Fibroblast of skin of abdomen (primary cell): ENCODE results near the gene PTCSC3.
"Not testable (repeated sequence)": the region's sequence is repeated elsewhere in the genome, so short reads cannot be mapped to it uniquely, and the experiment has no call there.

Source experiments
- DNase-seq: peaks from one replicate; pipeline ENCODE4 v3.0.0-alpha.2; 2013

PTCSC3 gene

DNA sequence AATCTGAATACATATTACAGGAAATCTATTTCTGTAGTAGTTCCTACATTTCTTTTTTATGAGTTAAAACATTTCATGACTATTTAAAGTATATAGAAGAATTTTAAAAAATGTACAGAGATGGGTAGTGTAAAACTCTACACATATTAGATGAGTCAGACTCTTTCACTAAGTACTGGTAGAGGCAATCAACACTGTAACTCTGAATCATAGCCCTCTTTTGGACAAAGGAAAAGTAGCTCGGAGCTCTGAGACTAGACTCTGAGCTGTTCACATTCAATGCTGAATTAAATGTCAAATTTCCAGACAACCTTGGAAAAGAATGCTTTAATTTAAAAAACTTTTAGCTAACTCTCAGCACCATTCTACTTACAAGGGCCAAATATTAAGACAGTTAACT lies 3.4 kb downstream of the PTCSC3 start:
- no peak for DNase-seq

DNA sequence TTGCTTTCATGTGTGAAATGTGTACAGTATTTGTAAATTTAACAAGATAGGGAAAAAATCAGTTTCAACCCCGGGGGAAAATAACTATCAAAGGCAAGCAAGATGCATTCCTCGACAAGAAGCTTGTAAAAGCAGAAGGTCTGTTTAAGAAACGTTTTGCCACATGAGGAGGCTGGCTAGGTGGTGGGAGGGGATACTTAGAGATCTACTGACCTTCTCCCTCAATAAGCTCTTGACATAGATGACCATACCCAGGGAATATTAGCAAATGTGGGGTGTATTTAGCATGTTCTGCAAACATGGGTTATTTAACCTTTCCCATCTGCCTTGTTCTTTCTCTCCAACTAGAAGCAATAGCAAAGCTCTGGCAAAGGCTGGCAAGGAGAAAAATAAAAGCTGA lies 4.9 kb downstream of the PTCSC3 start:
- no peak for DNase-seq

DNA sequence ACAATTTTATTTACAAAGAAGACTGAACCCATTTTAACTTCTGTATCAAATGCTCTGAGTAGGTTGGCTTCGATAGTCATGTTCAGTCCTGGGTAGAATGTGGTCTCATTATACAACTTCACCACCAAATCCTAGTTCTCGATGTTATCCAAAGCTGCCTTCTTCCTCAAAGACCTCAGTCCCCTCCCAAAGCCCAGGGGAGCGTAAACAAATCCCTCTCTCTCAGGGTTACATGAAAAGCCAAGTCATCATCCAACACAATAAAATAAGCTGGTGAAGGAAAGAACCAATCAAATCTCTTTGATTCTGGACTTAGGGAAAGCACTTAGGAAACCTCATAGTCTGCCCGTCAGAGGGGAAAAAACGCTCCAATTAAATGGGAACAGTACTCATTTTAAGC lies 9.1 kb downstream of the PTCSC3 start:
- no peak for DNase-seq

DNA sequence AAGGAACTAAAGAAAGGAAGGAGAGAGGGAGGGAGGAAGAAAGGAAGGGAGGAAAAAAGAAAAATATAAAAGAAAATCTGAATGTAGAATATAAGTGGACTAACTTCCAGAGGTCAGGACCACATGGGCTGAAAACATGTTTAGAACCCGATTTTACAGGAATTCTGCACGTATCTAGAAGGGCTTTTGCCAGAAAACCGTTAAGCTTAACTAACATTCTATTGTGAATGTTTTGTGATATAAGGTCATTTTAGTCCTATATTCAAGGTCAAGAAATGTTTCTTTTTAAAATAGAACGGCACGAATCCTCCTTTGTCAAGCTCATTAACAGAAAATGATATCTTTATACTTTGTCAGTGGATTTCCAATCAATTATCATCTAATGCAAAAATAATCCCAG lies 13.1 kb downstream of the PTCSC3 start:
- DNase-seq: no peak

DNA sequence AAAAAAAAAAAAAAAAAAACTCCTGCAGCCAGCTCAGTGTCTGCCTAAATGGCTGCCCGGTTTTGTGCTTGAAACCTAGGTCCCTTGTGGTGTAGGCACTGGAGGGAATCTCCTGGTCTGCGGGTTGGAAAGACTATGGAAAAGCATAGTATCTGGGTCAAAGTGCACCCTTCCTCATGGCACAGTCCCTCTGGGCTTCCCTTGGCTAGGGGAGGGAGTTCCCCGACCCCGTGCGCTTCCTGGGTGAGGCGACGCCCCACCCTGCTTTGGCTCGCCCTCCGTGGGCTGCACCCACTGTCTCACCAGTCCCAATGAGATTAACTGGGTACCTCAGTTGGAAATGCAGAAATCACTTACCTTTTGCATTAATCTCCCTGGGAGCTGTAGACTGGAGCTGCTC lies 14.3 kb downstream of the PTCSC3 start:
- no peak for DNase-seq

DNA sequence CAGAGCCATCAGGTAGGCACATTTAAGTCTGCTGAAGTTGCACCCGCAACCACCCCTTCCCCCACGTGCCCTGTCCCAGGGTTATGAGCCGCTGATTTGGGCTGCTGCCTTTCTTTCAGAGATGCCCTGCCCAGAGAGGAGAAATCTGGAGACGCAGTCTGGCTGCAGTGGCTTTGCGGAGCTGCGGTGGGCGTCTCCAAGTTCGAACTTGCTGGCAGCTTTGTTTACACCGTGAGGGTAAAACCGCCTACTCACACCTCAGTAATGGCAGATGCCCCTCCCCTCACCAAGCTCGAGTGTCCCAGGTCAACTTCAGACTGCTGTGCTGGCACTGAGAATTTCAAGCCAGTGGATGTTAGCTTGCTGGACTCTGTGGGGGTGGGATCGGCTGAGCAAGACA lies 14.7 kb downstream of the PTCSC3 start:
- DNase-seq: no peak

DNA sequence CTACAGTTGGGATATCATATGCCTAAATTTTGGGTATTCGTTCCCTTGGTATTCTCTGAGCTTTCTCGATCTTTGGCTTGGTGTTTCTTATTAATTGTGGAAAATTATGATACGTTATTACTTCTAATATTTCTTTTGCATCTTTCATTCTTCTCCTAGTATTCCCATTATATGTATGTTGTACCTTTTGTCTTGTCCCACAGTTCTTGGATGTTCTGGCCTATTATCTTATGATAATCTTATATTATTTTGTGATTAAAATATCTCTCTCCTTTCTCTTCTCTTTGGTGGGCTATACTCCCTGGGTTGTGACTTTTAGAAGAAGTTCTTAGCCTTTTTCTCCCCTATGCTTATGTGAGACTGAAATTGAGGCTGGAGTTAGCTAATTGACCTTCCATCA lies 25.2 kb downstream of the PTCSC3 start:
- no peak for DNase-seq

DNA sequence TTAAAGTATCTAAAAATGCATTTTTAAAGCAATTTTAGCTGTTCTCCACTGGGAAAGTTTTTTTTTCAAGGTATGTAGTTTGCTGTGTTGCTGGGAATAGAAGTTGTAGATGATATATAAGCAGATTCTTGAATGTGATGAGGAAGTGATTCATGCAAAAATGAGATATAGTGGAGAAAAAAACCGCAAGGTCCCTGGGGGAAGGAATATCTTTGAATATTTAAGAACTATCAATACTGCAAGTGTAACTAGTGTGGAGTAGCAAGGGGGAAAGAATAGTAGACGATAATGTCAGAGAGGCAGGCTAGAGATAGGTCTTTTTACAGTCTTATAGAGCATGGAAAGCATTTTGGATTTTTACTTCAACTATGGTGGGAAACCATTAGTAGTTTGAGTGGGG lies 42.5 kb downstream of the PTCSC3 start:
- no peak for DNase-seq

DNA sequence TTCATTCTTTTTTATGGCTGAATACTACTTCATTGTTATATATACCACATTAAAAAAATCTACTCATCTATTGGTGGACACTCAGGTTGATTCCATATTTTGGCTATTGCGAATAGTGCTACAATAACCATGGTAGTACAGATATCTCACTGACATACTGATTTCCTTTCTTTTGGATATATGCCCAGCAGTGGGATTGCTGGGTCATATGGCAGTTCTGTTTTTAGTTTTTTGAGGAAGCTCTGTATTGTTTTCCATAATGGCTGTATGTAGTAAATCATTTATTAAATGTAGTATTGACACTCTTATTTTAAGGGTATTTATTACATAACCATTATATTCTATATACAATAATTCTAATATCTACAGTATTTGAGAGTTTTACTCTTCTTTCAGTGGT lies 43.7 kb downstream of the PTCSC3 start:
- DNase-seq: no peak

DNA sequence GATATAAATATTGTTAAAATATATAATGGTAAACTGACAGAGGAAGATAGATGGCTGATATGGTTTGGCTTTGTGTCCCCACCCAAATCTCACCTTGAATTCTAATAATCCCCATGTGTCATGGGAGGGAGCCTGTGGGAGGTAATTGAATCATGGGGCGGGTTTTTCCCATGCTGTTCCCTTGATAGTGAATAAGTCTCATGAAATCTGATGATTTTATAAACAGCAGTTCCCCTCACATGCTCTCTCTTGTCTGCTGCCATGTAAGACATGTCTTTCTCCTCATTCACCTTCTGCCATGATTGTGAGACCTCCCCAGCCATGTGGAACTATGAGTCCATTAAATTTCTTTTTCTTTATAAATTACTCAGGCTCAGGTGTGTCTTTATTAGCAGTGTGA lies 46.3 kb downstream of the PTCSC3 start:
- no peak for DNase-seq

DNA sequence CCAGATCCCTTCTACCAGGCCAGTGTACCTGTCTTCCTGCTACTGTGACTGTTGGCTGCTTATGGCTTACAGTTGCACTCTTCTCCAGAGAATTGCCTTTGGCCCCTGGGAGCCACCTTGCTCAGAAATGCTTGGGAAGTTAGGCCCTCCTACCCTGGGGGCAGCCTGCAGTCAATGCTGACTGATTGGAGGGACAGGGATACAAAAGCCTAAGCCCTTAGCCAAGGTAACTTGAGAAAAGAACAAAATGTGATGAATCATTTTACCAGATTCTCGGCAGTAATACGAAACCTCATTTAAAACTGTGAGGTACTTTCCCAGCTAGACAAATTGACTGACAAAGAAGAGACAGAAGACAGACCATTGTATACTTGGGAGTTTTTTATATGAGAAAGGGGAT lies 47.3 kb downstream of the PTCSC3 start:
- DNase-seq: no peak

DNA sequence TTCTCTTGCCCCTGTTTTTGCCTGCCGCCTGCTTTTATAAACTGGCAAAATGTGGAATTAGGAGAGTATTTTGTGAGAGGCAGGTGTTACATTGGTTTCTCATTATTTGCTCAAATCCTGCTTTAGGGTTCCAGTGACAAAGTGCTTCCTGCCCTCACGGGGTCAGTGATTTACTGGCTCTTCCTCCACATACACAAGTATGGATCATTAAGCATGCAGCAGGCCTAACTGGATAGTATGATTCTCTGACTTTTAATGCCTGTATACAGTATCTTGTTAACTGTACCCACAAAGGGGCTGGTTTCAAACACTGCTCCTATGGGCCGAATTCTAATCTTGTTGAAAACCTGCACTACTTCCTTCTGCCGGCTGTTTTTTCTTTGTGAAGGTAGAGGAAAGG lies 63.2 kb downstream of the PTCSC3 start:
- DNase-seq: no peak

DNA sequence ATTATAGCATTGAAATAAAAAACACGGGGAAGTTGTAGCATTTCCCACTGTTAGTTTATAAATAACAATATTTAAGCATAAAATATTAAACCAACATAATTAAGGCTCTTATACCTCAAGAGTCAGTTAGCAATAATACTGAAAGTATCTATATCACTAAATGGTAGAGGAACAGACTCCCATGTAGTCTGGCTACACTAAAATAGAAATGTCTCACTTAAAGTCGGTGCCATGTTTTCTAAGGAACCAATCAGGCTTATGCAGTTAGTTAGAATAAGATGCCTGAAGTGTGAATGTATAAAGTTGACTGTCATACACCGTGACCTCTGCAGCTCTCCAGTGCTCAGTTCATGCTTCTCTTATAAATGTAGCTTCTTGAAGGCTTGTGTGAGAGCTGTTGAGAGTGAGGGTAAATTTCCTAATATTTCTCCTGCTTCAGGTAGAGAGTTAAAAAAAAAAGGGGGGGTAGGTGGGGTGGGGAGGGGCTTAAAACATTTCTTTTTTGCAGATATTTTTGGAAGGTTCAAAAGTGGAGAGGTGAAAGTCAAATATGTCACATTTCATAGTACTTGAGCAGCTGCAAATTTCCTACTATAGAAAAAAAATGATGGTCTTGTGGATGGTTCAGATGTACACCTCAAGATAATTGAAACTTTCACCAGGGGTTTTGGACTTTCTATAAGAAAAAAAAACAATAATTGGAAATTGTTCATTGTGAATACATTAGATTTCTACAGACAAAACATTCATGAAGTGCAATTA lies 64.5 kb downstream of the PTCSC3 start:
- no peak for DNase-seq

DNA sequence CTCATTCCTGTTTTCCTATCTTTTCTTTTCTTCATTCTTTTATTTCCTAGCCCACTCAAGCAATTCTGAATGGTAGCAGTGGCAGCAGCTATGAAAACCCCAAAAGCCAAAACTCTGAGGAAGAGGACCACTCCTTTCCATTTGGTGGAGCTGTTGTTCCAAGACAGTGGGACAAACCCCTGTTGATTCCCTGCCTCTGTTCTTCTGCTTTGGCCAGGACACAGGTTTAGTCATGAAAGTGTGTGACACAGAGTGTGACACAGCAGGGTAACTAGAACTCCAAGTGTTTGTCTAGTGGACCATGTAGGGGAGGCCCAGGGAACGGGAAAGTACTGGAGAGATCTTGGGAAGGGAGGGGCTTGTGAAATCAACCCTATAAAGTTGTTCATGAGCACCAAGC lies 71.1 kb downstream of the PTCSC3 start:
- DNase-seq: no peak

DNA sequence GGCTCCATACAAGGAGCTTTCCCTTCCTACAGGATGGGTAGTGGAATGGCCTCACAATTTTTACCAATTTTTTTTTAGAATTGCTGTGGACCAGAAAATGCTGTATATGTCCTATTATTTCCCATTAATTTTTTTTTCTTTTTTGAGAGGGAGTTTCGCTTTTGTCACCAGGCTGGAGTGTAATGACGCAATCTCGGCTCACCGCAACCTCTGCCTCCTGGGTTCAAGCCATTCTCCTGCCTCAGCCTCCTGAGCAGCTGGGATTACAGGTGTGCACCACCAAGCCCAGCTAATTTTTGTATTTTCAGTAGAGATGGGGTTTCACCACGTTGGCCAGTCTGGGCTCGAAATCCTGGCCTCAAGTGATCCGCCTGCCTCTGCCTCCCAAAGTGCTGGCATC lies 72.3 kb downstream of the PTCSC3 start:
- not testable (repeated sequence) for DNase-seq

DNA sequence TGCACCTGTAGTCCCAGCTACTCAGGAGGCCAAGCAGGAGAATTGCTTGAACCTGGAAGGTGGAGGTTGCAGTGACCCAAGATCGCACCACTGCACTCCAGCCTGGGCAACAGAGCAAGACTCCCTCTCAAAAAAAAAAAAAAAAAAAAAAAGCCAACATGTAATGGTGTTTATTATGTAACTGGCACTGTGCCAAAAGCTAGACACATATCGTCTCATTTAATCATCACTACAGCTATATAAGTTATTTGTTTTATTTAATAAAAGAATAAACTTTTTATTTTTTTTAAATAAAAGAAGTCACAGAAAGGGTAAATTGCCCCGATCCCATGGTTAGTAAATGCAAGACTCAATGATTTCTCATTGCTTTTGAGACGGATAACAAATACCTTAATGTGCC lies 76.9 kb downstream of the PTCSC3 start:
- no peak for DNase-seq

DNA sequence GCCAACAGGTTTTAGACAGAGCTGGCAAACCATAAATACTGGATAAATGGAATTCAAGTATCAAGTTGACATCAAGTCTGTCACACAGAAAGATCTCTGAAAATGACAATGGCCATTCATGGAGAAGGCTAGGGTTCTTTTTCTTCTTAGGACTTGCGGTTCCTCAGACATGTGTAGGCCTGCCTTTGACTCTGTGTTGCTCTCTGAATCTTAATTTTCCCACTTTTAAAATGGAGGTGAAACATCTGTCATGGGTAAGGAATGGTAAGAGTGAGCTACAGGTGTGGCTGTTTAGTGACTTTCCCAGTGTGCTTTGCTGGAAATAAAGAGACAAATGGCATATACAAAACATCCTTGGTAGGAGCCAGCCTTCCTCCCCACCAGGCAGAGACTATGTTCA lies 79.2 kb downstream of the PTCSC3 start:
- DNase-seq: no peak

DNA sequence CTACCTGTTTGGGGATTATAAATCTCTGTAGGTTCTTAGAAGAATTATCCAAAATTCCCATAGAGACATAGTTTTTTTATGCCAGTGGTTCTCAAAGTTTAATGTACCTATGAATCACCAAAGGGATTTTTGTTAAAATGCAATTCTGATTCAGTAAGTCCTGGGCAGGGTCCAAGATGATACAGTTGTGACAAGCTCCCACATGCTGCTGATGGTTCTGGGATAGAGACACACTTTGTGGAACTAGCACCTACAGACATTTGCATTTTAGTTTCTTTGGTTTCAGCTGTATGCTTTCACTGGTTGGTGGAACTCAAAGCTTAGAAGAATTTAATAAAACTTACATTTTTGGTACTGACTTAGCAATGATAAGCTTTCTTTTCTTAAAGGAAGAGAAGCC lies 80.4 kb downstream of the PTCSC3 start:
- peak; percentile 51 for DNase-seq

DNA sequence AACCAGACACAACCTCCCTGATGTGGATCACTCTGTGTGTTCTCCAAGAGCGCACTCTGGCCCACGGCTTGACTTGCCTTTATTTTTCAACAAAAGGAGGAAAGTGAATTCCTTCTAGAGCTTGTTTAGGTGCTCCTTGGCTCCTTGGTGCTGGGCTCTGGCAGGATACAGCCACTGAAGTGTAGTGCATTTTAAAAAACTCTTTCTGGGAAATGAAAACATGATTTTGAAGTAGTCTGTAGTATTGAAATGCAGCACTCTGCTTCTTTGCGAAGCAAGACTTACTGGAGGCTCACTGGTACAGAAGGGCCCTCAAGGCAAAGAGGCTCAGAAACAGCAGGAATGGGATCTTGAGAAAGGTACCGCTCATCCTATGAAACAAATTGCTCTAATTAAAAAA lies 81.6 kb downstream of the PTCSC3 start:
- DNase-seq: no peak

DNA sequence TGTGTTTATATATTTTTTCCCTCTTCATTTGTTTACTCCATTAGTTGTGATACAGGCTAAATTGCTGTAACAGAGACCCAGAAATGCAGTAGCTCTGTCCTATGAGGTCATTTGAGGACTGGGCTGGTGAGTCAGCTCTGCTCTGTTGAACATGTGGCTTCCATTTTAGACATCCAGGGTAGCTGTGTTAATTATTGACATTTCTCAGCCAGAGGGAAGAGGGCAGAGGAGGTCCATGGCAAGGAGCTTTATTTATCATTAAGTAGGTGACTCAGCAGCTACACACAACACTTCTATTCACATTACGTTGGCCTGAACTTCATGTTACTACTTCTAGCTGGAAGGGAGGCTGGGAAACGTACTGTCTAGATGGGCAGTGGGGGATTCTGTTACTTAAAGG lies 85.4 kb downstream of the PTCSC3 start:
- peak; percentile 96 for DNase-seq

DNA sequence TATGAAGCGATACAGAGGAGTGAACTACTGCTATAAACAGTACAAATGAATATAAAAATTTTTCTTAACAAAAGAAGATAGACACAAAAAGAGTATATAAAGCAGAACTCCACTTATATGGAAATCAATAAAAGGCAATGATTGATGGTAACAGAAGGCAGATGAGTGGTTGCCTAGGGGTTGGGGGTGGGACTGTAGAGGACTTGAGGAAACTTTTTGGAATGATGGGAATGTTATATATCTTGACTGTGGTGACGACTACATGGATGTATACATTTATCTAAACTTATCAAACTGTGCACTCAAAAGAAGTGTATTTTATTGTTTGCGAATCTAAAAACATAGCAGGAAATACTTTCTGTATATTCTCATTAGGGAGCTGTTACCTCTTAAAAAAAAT lies 89.1 kb downstream of the PTCSC3 start:
- DNase-seq: peak; percentile 38

DNA sequence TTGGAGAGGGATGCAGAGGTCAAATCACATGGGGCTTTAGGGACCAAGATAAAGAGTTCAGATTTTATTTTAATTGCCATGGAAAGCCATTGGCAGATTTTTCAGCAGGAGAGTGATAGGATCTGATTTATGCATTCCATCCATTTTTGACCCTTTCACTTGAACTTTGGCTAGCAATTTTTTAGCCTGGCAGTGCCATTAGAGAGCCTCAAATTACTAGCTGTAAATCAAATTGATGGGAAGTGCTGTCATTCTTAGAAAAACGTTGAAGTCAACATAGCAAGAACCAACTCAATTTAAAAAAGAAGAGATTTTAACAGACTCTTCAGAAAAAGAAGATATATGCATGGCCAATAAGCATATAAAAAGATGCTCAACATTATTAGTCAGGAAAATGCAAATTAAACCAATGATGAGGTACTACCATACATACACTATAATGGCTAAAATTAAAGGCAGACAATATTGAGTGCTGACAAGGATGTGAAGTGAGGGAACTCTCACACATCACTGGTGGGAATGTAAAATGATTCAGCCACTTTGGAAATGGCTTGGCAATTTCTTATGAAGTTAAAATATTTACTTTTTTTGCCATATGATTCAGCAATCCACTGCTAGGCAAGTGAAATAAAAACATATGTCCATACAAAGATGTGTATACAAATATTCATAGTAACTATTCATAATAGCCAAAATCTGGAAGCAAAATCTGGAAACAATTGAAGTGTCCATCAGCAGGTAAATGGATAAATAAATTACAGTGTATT lies 89.7 kb downstream of the PTCSC3 start:
- peak; percentile 44 for DNase-seq

DNA sequence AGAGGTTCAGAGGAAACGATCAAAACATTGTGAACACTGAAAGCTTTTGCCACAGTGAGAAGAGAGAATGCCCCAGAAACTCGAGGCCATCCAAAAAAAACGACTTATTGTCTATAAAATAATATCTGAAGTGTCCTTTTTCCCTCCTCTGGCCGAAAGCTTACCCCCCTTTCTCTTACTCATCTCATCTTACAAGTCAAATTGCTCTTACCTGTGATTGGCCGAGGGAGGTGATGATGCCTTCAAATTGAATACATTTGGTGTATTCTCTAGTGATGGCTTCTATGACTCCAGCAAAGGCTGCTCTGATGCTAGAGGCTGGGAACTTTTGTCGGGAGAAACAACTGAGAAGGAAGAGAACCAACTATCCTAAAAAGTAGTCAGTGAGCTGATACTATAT lies 90.7 kb downstream of the PTCSC3 start:
- no peak for DNase-seq
